GM23248 (cell line): Measurements from ENCODE around the gene CRACR2A.

ENCODE experiments used
- EZH2 ChIP-seq: fragments of 200-600 bp; sonication (generic); IDR thresholded peaks from 2 replicates; pipeline ENCODE4 v1.6.1; 2018; ENCODE audit warnings: antibody characterized with exemption, mild to moderate bottlenecking; ENCODE audit not compliant: insufficient read depth, poor library complexity, severe bottlenecking
- EZH2phosphoT487 ChIP-seq: fragments of 200-600 bp; sonication (generic); IDR thresholded peaks from 2 replicates; pipeline ENCODE4 v1.6.1; 2018; ENCODE audit warnings: antibody characterized with exemption, moderate library complexity, mild to moderate bottlenecking, low read depth; ENCODE audit not compliant: insufficient read depth

DNA sequence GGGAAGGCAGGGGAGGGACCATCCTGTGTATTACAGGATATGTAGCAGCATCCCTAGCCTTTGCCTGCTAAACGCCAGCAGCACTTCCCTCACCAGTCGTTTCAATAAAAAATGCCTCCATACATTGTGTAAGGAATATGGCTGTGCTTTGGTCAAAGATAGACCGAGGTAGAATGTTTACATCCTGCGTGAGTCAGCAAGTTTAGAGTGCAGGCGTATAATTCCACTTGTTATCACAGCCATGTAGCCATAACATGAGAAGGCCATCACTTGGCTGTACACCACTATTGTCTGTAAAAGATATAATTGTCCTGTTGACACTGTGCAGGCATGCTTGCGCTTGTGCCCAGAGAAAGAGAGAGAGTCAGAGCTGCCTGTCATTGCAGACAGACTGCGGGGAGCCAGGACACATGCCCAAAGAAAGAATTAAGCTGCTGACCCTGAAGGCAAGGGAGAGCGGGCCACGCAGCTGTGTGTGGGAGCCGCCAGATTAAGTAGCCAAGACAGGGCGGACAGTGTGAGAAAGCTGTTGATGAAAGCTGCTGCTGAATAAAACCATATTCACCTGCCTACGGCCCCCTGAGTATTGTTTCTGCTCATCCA is 68.4 kb downstream of the CRACR2A start:
- TF ChIP-seq EZH2phosphoT487 (no peak), EZH2 (no peak)
